NCI-H1092 treated with DMSO at 0.1 percent for 48 hours (cell line): ENCODE measurements around the gene SAMMSON.

Experiments
- DNase-seq: peaks from one replicate; lab custom pipeline; 2025; lab: John Stamatoyannopoulos, UW

The SAMMSON gene

GRCh38 chr3:70011582-70011981 lies 12.0 kb downstream of the SAMMSON start:
- DNase-seq = no peak

- DNase-seq = no peak
Observed at GRCh38 chr3:70020906-70021660, 21.6 kb downstream of the SAMMSON start.

DNA sequence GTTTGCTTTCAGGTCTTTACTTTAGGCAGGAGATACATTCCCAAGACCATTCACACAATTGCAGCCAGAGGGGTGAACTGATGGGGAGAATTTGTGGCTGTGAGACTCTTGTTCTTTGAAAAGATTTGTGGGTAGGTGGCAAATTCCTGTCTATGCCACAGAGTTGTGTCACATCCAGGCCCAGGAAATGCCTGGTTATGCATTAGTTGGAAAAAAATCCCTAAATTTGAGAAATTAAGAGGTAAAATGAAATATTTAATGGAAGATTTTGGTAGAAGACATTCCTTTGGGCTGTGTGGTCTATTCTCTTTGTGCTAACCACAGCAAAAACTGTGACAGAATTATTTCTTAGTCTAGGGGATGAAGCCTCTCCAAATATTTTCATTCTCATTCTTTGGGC lies 28.8 kb downstream of the SAMMSON start:
- no peak for DNase-seq

DNA sequence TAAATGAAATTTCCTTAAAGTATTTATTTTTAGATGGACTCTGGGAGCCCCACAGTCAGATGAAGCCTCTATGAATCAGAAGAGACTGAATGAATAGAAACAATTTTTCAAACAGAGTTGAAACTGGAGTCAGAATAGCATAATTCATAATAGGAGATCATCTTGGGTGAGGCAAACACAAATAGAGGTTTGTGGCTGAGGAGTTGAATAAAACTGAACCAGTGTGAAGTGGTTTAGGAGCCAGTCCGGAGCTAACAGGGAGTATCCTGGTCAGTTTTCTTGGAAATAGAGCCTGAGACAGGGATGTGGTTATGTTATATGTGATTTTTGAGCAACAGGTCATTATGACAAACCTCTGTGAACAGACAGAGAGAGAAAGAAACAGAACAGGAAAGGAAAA lies 39.2 kb downstream of the SAMMSON start:
- no peak for DNase-seq

DNA sequence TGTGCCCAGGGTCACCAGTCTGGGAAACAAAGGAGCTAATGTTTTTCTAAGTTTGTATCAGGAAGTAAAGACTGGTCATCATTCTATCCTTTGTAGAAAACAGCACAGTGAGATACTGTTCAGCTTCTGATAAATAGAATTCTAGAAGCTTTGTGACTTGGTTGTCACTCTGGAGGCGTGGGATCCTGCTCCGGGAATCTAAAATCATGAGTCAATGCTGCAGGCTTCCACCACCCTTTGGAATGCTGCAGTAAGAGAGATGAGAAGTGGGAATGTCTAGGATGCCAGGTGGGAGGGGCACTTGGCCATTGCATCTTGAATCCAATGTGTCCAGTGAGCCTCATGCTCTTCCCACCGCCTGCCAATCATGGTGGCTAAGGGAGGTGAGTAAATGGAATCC lies 40.9 kb downstream of the SAMMSON start:
- DNase-seq = no peak

- no peak for DNase-seq
Observed at GRCh38 chr3:70042641-70043040, 43.1 kb downstream of the SAMMSON start.

DNA sequence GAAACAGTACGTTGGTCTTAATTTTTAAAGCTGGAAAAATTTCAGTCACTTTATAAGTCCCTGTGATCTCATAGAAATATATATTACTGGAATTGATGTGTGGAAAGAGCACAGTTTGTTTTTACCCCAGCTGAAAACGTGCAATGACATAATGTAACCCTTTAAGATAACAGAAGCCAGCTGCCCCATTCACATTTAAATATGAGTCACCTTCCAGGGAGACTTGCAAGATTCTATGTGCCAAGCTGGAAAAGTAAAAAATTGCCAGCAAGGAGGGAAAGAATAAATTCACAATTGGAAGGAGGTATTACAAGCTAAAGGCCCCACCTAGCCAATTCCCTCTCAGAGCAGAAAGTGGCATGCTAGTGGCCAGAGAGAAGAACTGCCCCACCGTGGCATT lies 50.2 kb downstream of the SAMMSON start:
- DNase-seq = no peak

GRCh38 chr3:70053293-70053692 lies 53.8 kb downstream of the SAMMSON start:
- DNase-seq = no peak

DNA sequence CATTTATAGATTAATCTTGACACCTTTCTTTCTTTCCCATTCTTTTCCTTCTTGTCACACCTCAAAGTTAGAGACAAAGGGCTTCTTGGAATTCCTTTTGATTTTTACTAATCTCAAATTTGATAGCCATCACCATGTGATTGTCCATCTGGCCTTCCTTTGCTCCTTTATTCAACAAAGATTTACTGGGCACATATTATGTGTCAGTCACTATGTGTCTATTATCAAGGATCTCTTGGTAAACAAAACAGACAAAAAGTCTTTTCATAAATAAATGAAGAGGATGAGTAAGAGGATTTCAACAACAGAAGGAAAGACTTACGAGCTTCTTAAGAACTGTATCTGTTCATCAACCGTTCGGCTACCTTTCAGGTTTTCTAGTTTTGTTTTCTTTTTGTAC lies 56.5 kb downstream of the SAMMSON start:
- no peak for DNase-seq

- no peak for DNase-seq
Observed at GRCh38 chr3:70057426-70057825, 57.9 kb downstream of the SAMMSON start.

GRCh38 chr3:70061096-70061495 lies 61.6 kb downstream of the SAMMSON start:
- no peak for DNase-seq

DNA sequence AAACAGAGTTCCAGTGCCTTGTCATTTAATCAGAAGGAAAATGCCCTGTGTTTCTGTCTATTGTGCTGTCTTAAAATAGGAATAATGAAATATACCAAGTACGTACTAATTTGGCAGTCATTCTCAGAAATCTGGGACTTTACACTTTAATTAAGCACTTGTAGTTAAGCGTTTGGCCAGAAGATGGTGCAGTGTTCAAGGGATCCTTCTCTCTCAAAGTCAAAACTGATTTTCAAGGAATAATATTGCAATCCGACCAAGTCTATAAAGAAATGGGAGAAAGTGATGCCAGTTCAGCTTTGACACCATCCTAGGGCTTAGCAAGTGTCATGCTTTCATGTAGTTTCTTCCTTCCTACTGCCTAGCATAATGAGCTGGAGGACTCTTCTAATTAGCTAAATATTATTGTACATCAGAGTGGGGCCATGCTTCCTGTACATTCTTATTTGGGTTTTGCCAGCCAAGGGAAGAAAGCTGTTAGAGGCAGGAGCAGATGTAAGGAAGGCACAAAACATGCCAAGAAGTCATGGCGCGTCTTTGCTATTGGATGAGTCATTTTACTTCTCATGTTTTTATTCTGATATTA lies 64.8 kb downstream of the SAMMSON start:
- DNase-seq = peak; percentile 1

- DNase-seq = no peak
Observed at GRCh38 chr3:70065696-70066253, 66.2 kb downstream of the SAMMSON start.

- DNase-seq = no peak
Observed at GRCh38 chr3:70067860-70068521, 68.5 kb downstream of the SAMMSON start.

GRCh38 chr3:70069557-70069956 lies 70.0 kb downstream of the SAMMSON start:
- no peak for DNase-seq

DNA sequence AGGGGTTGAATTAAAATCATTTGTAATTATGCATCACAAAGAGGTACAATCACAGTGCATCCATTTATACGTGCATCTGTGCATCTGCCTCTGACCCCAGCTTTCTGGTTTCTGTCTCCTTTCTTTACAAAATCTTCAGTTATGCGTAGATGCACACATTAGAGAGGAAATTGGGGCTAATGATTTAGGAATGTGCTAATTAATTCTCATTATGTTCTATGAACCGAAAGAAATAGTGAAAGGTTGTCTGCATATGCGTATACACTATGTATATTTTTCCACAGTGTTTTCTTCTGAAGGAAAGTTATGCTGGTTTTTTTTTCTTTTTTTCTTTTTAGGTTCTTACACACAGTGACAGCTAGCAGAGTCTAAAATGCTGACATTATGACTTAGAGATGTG lies 71.6 kb downstream of the SAMMSON start:
- DNase-seq = no peak

DNA sequence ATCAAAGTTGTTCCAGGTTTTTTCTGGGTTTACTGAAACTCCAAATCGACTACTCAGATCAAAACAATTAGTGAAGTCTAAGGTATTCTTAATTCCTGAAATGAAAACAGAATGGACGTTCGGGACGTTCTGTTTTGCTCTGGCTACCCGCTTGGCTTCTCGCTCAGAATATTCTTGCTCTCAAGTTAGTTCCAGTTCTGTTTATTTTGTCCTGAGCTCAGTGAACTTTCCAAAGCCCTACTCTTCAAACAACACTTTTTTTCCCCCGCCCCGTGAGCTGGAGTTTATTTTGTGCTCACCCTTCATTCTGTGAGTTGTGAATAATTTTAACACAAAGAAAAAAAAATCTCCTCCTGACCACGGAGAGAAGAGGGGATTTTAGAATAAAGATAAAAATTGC lies 72.6 kb downstream of the SAMMSON start:
- no peak for DNase-seq

DNA sequence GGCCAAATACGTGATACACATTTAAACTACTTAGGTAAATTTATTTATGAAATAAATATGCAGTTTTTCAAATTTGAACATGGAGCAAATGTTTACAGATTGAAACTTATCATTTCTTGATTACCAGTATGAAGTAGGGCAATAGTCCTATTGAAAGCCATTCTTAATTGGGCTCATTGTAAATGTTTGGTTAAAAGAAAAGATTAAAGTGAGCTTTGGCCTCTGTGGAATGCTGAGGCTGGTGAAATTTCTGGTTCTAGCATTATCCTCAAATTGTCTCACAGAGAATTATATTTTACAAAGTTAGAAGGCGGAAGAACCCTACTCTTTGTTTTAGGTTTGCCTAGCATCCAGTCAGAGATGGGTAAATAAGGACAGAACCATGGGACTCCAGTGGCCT lies 73.2 kb downstream of the SAMMSON start:
- DNase-seq = no peak

- DNase-seq = no peak
Observed at GRCh38 chr3:70075101-70075500, 75.6 kb downstream of the SAMMSON start.

DNA sequence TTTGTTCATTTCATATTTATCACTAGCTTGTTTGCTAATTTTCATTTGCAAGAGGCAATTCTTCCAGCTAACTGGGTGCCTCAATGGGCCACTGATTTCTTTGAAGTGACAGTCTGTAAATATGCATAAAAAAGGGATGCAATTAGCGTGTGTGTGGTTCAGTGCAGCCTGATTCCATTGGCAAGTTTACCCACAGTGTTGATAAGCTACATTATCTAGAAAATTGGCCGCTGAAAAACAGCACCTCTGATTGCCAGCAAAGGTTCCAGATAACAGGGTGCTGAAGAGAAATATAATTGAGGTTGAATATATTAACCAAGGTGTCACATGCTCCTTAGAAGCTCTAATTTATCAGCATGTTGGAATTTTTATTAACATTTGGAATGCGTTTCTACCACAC lies 76.9 kb downstream of the SAMMSON start:
- no peak for DNase-seq

DNA sequence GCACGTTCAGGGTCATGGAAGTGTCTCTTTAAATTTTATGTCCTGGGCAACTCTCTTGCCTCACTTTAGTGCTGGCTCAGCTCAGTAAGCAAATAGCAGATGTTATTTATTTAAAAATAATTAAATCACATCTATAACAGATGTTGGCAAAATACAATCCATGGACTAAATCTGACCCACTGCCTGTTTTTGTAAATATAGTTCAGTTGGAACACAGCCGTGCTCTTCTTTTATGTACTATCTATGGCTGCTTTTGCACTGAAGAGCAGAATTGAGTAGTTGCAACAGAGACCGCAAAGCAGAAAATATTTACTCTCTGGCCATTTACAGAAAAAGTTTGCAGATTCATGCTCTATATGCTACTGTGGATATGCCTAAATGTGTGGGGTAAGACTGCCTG lies 79.2 kb downstream of the SAMMSON start:
- DNase-seq = no peak

DNA sequence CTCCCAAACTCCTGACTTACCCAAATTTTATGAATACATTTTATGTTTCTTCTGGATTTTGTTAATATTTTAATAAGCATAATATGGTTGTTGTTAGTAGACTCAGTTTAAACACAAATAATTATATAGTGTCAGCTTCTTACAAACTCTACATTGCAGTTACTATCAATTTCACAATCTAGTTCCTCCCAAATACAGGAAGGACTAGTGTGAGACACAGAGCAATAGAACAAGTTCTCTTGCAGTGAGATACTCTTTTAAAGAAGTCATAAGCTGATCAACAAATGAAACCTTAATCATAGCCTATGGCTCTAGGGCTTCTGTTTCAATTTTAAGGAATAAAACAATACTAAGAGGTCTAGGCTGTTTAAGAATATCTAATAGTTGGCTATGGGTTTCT lies 86.1 kb downstream of the SAMMSON start:
- no peak for DNase-seq

- no peak for DNase-seq
Observed at GRCh38 chr3:70086336-70086735, 86.8 kb downstream of the SAMMSON start.
